ENCODE measurements around the gene KDM4C.

The KDM4C gene

DNA sequence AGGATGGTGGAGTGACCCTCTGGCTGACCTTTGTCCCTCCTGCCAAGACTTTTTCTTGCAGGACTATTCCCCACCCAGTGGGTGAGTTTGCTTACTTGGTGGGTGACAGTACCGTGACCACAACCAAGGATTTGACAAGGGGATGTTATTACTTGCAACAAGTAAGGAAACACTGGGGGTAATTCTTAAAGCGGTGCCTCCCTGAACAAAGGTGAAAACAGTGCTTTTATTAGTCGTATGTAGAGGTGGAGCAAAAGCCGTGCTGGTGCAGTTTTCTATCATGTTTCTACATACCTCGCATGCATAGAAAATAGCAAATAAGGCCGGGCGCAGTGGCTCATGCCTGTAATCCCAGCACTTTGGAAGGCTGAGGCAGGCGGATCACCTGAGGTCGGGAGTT, 41.0 kb upstream of the KDM4C start:
- Histone ChIP-seq H3K27ac (ENCODE audit: low read length) (no peak overlapping the region), H3K27me3 (ENCODE audit: insufficient read depth, low read length, poor library complexity) (no peaks in the 10 kb centered on the region), H3K9me3 (ENCODE audit: insufficient read depth, low read length, severe bottlenecking) (no peaks in the 10 kb centered on the region), H3K36me3 (ENCODE audit: insufficient read depth, low read length) (no peaks in the 10 kb centered on the region), H3K4me2 (ENCODE audit: insufficient read depth, low read length) (no peak overlapping the region), H4K20me1 (ENCODE audit: insufficient read depth, low read length) (no peaks in the 10 kb centered on the region), H3K4me3 (ENCODE audit: low read depth in 1 of 2, low read length in 2 of 2) (no peak overlapping the region), H3K9ac (ENCODE audit: low read depth, low read length) (no peak overlapping the region), H3K4me1 (ENCODE audit: insufficient read depth, low read length) (no peaks in the 10 kb centered on the region), H2AFZ (ENCODE audit: low read depth, low read length) (no peak overlapping the region), H3K79me2 (ENCODE audit: insufficient read depth, low read length) (no peaks in the 10 kb centered on the region)
- no peak for ATAC-seq (ENCODE audit: insufficient read depth, low read depth)
- DNase-seq = no peak
- TF ChIP-seq EZH2 (IDR thresholded peaks at IDR 0.05; ENCODE audit: borderline replicate concordance, low read depth, low read length, severe bottlenecking) = no peak
- TF ChIP-seq, protein P1, sequence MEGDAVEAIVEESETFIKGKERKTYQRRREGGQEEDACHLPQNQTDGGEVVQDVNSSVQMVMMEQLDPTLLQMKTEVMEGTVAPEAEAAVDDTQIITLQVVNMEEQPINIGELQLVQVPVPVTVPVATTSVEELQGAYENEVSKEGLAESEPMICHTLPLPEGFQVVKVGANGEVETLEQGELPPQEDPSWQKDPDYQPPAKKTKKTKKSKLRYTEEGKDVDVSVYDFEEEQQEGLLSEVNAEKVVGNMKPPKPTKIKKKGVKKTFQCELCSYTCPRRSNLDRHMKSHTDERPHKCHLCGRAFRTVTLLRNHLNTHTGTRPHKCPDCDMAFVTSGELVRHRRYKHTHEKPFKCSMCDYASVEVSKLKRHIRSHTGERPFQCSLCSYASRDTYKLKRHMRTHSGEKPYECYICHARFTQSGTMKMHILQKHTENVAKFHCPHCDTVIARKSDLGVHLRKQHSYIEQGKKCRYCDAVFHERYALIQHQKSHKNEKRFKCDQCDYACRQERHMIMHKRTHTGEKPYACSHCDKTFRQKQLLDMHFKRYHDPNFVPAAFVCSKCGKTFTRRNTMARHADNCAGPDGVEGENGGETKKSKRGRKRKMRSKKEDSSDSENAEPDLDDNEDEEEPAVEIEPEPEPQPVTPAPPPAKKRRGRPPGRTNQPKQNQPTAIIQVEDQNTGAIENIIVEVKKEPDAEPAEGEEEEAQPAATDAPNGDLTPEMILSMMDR (IDR thresholded peaks at IDR 0.05; ENCODE audit: borderline replicate concordance, extremely low read depth, low read length, poor library complexity, severe bottlenecking) = no peak

DNA sequence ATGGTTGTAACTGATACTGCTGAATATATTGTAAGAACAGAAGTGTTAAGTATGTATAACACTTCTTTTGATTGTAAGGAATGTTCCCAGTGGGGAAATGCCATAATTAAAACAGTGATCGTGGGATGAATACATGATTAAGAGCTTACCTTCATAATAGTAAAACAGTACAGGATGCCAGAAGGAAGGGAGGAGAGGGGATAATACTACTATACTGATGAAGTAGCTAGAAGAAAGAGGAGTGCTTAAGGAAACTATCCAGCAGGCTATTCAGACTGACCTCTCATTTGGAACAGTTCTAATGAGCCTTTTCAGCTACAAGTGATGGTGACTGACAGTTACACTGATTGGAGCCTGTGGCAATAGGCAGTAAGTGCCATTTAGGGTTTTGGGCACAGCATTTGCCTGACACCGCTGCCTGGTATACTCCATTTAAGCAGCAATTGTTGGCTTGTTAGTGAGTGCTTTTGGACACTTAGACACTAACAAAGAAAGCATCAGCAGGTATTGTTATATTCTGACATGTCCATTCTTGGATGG, 33.8 kb upstream of the KDM4C start:
- Histone ChIP-seq H2AFZ (ENCODE audit: low read depth, low read length) (no peak overlapping the region), H3K27me3 (ENCODE audit: insufficient read depth, low read length, poor library complexity) (no peaks in the 10 kb centered on the region), H3K4me2 (ENCODE audit: insufficient read depth, low read length) (no peak overlapping the region), H3K4me3 (ENCODE audit: low read depth in 1 of 2, low read length in 2 of 2) (no peak overlapping the region), H3K36me3 (ENCODE audit: insufficient read depth, low read length) (no peaks in the 10 kb centered on the region), H3K9me3 (ENCODE audit: insufficient read depth, low read length, severe bottlenecking) (no peaks in the 10 kb centered on the region), H4K20me1 (ENCODE audit: insufficient read depth, low read length) (no peaks in the 10 kb centered on the region), H3K9ac (ENCODE audit: low read depth, low read length) (no peak overlapping the region), H3K79me2 (ENCODE audit: insufficient read depth, low read length) (no peaks in the 10 kb centered on the region), H3K4me1 (ENCODE audit: insufficient read depth, low read length) (no peaks in the 10 kb centered on the region), H3K27ac (ENCODE audit: low read length) (no peak overlapping the region)
- TF ChIP-seq EZH2 (IDR thresholded peaks at IDR 0.05; ENCODE audit: borderline replicate concordance, low read depth, low read length, severe bottlenecking) = no peak
- TF ChIP-seq, protein P1 (IDR thresholded peaks at IDR 0.05; ENCODE audit: borderline replicate concordance, extremely low read depth, low read length, poor library complexity, severe bottlenecking) = no peak
- DNase-seq = no peak
- no peak for ATAC-seq (ENCODE audit: insufficient read depth, low read depth)

DNA sequence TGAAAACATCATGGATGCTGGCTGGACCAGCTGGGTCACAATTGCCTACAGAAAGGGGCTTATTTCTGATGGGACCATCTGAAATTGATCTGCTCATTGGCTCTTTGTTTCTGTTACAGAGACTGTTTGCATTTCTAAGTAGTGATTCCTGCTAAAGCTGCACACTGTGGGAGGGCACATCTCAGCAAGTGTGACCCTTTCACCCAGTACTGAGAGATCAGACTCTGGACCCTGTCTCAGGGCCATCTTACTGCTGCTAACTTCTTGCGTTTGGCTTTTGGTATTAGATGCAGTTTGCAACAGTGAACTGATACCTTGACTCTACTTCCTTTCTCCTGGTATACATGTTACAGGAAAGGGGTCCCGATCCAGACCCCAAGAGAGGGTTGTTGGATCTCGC, 24.5 kb upstream of the KDM4C start:
- Histone ChIP-seq H3K27ac (ENCODE audit: low read length) (no peak overlapping the region), H3K4me3 (ENCODE audit: low read depth in 1 of 2, low read length in 2 of 2) (no peak overlapping the region)
- ATAC-seq (ENCODE audit: insufficient read depth, low read depth) = no peak

More for the DNA sequence above, 24.5 kb upstream of the KDM4C start:
- no peak overlapping the region for H2AFZ ChIP-seq (ENCODE audit: low read depth, low read length)
- no peaks in the 10 kb centered on the region for H3K79me2 ChIP-seq (ENCODE audit: insufficient read depth, low read length)
- no peaks in the 10 kb centered on the region for H3K27me3 ChIP-seq (ENCODE audit: insufficient read depth, low read length, poor library complexity)
- H4K20me1 ChIP-seq (ENCODE audit: insufficient read depth, low read length) = no peaks in the 10 kb centered on the region
- H3K4me2 ChIP-seq (ENCODE audit: insufficient read depth, low read length) = no peak overlapping the region
- H3K9ac ChIP-seq (ENCODE audit: low read depth, low read length) = no peak overlapping the region
- H3K4me1 ChIP-seq (ENCODE audit: insufficient read depth, low read length) = no peaks in the 10 kb centered on the region
- no peaks in the 10 kb centered on the region for H3K36me3 ChIP-seq (ENCODE audit: insufficient read depth, low read length)
- no peak for DNase-seq
- TF ChIP-seq, protein P1 (IDR thresholded peaks at IDR 0.05; ENCODE audit: borderline replicate concordance, extremely low read depth, low read length, poor library complexity, severe bottlenecking) = no peak
- no peak for TF ChIP-seq EZH2 (IDR thresholded peaks at IDR 0.05; ENCODE audit: borderline replicate concordance, low read depth, low read length, severe bottlenecking)
- no peaks in the 10 kb centered on the region for H3K9me3 ChIP-seq (ENCODE audit: insufficient read depth, low read length, severe bottlenecking)

All from DND-41 (cell line).